SU-DHL-6 (cell line): ENCODE data around the gene FARS2.

Experiments used
- CTCF ChIP-seq: fragments of 200-600 bp; sonication (generic); IDR thresholded peaks from one replicate; pipeline ENCODE4 v1.5.1; 2017; ENCODE audit warnings: antibody characterized with exemption, mild to moderate bottlenecking, low read length, moderate library complexity; ENCODE audit not compliant: insufficient read depth, poor library complexity, severe bottlenecking
- EZH2phosphoT487 ChIP-seq: fragments of 200-600 bp; sonication (generic), shearing (Covaris generic); conservative IDR thresholded peaks from 2 replicates; pipeline ENCODE4 v1.6.1; 2018; ENCODE audit warnings: mild to moderate bottlenecking, antibody characterized with exemption, low read length, moderate library complexity, mixed read lengths

- TF ChIP-seq CTCF (no peak), EZH2phosphoT487 (no peak)
These were observed 42.4 kb downstream of the FARS2 start for GRCh38 chr6:5303682-5304081.
